ENCODE results near the gene VWF.

DNA sequence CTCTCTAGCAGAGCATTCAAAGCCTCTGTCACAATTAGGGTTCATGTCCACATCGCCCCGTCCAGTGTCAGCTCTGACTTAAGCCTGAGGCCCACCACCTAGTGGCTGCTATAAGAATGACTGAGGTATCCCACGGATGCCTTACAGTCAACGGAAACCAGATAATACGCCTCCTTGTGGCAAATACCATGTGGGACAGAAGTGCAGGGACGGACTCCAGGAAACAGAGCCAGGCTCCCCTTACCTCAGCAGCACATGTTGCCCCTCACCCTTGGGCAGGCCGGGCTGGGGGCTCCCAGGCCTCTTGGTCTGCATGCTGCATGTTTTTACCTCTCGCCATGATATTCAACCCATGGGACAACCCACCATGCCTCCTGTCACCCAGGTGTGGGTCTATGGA is 86.3 kb downstream of the VWF start:
- no peak for TF ChIP-seq SPI1 (IDR thresholded peaks at IDR 0.05; ENCODE audit: borderline replicate concordance, insufficient read depth, low read depth, low read length)
- TF ChIP-seq, protein P1, sequence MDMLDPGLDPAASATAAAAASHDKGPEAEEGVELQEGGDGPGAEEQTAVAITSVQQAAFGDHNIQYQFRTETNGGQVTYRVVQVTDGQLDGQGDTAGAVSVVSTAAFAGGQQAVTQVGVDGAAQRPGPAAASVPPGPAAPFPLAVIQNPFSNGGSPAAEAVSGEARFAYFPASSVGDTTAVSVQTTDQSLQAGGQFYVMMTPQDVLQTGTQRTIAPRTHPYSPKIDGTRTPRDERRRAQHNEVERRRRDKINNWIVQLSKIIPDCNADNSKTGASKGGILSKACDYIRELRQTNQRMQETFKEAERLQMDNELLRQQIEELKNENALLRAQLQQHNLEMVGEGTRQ (IDR thresholded peaks at IDR 0.05; ENCODE audit: borderline replicate concordance, low read depth, low read length): no peak
- no peak for TF ChIP-seq RCOR1 (conservative IDR thresholded peaks at IDR 0.05; ENCODE audit: low read depth, low read length)
- TF ChIP-seq, protein P2, sequence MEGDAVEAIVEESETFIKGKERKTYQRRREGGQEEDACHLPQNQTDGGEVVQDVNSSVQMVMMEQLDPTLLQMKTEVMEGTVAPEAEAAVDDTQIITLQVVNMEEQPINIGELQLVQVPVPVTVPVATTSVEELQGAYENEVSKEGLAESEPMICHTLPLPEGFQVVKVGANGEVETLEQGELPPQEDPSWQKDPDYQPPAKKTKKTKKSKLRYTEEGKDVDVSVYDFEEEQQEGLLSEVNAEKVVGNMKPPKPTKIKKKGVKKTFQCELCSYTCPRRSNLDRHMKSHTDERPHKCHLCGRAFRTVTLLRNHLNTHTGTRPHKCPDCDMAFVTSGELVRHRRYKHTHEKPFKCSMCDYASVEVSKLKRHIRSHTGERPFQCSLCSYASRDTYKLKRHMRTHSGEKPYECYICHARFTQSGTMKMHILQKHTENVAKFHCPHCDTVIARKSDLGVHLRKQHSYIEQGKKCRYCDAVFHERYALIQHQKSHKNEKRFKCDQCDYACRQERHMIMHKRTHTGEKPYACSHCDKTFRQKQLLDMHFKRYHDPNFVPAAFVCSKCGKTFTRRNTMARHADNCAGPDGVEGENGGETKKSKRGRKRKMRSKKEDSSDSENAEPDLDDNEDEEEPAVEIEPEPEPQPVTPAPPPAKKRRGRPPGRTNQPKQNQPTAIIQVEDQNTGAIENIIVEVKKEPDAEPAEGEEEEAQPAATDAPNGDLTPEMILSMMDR (IDR thresholded peaks at IDR 0.05 in 2 of 3, conservative IDR thresholded peaks at IDR 0.05 in 1 of 3; ENCODE audit: control insufficient read depth in 2 of 3, extremely low read depth in 1 of 3, insufficient read depth in 1 of 3, low read depth in 3 of 3, low read length in 3 of 3): peak; percentile 63 to 69 (median 65)
- TF ChIP-seq, protein P3, sequence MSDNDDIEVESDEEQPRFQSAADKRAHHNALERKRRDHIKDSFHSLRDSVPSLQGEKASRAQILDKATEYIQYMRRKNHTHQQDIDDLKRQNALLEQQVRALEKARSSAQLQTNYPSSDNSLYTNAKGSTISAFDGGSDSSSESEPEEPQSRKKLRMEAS (IDR thresholded peaks at IDR 0.05; ENCODE audit: low read depth, low read length): no peak
- TF ChIP-seq MYC (IDR thresholded peaks at IDR 0.05; ENCODE audit: insufficient read depth, insufficient read length, insufficient replicate concordance, low read length, severe bottlenecking): no peak
- TF ChIP-seq CHD1 (IDR thresholded peaks at IDR 0.05; ENCODE audit: low read depth, low read length): no peak
- TF ChIP-seq, protein P4, sequence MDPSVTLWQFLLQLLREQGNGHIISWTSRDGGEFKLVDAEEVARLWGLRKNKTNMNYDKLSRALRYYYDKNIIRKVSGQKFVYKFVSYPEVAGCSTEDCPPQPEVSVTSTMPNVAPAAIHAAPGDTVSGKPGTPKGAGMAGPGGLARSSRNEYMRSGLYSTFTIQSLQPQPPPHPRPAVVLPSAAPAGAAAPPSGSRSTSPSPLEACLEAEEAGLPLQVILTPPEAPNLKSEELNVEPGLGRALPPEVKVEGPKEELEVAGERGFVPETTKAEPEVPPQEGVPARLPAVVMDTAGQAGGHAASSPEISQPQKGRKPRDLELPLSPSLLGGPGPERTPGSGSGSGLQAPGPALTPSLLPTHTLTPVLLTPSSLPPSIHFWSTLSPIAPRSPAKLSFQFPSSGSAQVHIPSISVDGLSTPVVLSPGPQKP (IDR thresholded peaks at IDR 0.05; ENCODE audit: low read depth, low read length): no peak
